ENCODE results near the gene DEUP1.

GRCh38 chr11:93403930-93404329 lies 73.4 kb downstream of the DEUP1 start:
- TF ChIP-seq, protein P1, sequence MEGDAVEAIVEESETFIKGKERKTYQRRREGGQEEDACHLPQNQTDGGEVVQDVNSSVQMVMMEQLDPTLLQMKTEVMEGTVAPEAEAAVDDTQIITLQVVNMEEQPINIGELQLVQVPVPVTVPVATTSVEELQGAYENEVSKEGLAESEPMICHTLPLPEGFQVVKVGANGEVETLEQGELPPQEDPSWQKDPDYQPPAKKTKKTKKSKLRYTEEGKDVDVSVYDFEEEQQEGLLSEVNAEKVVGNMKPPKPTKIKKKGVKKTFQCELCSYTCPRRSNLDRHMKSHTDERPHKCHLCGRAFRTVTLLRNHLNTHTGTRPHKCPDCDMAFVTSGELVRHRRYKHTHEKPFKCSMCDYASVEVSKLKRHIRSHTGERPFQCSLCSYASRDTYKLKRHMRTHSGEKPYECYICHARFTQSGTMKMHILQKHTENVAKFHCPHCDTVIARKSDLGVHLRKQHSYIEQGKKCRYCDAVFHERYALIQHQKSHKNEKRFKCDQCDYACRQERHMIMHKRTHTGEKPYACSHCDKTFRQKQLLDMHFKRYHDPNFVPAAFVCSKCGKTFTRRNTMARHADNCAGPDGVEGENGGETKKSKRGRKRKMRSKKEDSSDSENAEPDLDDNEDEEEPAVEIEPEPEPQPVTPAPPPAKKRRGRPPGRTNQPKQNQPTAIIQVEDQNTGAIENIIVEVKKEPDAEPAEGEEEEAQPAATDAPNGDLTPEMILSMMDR (IDR thresholded peaks at IDR 0.05; ENCODE audit: low read length): no peak
- no peak for TF ChIP-seq EZH2 (IDR thresholded peaks at IDR 0.05; ENCODE audit: borderline replicate concordance, low read length)
